ENCODE data around the gene NIPAL4.
A peak's percentile ranks its signal among the peaks of the same experiment; 100 is the strongest.
"Not testable (repeated sequence)": the region's sequence is repeated elsewhere in the genome, so short reads cannot be mapped to it uniquely, and the experiment has no call there.

Gene NIPAL4

DNA sequence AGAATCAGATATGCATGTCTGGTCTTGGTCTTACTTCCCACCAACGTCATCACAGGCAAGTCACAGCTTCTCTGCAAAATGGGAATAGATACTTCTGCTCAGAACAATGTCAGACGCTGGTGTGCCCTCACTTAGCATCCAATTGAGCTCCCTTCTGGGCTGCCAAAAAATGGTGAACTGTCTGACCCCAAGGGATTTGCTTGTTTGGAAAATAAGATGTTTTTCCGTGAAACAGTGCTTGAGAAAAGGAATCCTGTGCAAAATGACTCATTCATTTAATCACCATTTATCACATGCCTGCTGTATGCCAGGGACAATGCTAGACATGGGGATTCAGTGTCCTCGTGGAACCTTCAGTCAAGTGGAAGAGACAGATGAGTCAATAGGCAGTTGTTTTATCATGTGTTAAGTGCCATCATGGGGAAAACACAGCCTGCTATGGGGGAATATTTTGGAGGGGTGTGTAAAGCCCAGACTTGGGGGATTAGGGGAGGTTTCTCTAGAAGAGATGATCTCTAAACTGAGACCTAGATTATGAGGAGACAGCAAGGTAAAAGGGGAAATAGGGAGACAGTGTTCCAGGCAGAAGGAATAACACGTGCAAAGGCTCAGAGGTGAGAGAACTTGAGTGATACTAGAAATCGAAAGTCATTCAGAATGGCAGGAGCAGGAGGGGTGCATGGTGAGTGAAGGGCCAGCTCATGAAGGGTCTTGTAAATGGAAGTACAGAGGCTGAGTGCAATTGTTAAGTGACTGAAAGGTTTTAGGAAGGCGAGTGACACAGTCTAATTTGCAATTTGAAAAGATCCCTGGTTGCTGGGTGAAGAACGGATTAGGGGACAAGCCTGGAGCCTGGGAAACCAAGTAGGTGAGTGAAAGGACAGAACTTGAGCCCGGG, 3.9 kb downstream of the NIPAL4 start:
- DNase-seq = no peak

DNA sequence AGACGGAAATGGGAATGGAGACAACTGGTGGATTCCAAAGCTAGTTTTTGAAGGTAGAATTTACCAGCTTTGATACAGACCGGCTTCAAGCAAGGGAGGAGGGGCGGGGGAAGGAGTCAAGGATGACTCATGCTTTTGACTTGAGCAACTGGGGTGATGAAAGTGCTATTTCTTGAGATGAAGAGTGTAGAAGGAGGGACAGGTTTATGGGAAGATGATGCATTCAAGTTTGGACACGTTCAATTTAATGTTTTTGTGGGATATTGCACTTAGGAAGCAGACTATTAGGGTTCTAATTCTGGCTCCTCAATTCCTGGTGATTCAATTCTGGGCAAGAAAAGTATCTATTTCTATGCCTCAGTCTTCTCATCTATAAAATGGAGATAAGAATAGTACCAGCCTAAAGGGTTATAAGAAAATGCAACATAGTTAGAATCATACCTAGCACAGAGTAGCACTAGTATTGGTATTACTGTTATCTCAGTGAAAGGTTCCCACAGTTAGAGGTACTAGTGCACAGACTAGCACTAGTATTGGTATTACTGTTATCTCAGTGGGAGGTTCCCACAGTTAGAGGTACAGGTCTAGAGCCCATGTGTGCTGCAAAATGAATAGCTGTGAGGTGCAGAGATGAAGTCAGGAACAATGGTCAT, 4.6 kb downstream of the NIPAL4 start:
- DNase-seq = peak; percentile 41

DNA sequence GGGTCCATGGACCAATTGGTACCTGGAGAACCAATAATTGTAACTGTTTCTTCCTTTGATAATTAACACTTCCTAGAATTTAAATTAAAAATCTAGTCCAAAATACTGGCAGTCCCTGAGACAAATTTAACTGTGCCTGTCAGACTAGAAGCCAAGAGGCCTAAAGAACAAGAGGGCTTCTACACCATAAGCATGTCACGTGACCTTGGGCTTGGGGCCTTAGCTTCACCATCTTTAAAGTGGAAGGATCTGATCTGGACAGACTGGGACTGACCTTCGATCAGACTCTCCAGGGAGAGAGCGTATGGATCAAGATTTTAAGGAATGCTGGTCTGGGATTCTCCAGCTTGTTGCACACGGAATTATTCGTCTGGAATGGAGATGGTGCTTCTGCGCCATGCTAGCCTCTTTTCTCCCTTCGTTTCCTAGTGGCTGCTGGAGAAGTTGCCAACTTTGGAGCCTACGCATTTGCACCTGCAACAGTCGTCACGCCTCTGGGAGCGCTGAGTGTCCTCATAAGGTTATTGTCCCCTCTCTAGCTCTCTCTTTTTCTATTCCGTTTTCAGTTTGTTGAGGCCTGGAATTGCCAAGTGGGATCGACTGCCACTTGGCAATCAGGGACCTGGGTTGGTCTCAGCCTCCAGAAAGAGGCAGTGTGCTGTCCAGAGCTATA, 8.4 kb downstream of the NIPAL4 start:
- no peak for DNase-seq

DNA sequence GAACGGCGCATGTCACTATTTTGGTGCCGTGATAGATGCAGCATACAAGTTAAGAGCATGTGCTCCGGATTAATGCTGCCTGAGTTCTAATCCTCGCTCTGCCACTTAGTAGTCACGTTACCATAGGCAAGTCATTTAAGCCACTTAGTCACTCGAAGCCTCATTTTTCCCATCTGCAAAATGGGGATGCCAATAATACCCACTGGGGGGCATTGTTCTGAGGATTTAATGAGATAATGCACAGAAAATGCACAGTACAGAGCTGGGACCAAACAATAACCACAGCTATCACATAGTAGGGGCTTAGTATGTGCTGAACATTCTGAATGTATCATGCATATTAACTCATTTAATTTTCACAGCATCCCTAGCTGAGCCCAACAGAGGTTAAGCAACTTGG, 9.1 kb downstream of the NIPAL4 start:
- DNase-seq = no peak

DNA sequence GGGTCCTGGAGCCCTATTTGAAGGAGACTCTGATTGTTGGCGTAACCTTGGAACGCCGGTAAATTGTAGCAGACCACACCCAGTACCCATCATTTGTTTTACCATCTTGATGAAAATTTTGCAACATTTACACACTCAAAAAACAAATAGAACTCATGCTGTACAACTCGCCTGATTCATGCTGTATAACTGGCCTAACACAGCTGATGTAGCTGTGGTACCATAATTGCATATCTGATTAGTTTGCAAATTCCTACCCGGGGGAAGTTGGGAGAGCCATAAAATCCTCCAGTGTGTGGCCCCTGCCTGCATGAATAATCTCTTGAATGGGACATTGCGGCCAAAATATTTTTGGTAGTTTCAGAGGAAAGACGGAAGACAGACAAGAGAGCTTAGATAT, 9.7 kb downstream of the NIPAL4 start:
- DNase-seq = no peak

DNA sequence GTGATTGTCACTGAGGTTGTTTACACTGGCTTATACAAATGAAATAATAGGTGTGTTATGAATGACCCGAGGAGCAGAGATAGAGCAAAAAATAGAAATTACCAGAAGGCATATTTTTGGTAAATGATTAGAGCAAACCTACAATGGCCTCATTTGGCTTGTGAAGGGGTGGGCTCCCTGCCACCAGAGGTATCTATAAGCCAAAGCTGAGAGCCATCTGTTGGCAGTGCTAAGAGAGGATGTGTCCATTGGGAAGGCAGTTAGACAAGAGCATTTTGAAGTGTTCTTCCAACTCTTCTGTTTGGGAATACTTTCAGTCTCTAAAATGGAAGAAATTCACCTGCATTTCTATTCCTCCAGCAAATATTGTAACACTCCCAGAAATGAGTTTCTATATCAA, 10.6 kb downstream of the NIPAL4 start:
- DNase-seq = no peak

DNA sequence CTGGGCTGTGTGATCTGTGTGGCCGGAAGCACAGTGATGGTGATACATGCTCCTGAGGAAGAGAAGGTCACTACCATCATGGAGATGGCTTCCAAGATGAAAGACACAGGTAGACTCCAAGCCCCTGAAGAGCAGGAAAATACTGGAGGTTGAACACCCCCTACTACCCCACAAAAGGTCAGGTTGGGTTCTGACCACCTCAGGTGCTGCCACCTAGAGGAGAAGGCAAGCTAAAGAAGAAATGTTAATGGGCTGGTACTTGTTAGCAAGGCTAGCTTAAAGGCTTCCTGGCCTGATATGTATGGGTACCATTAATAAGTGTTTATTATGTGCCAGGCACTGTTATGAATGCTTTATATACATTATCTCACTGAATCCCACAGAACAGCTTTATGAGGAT, 11.7 kb downstream of the NIPAL4 start:
- DNase-seq = no peak

DNA sequence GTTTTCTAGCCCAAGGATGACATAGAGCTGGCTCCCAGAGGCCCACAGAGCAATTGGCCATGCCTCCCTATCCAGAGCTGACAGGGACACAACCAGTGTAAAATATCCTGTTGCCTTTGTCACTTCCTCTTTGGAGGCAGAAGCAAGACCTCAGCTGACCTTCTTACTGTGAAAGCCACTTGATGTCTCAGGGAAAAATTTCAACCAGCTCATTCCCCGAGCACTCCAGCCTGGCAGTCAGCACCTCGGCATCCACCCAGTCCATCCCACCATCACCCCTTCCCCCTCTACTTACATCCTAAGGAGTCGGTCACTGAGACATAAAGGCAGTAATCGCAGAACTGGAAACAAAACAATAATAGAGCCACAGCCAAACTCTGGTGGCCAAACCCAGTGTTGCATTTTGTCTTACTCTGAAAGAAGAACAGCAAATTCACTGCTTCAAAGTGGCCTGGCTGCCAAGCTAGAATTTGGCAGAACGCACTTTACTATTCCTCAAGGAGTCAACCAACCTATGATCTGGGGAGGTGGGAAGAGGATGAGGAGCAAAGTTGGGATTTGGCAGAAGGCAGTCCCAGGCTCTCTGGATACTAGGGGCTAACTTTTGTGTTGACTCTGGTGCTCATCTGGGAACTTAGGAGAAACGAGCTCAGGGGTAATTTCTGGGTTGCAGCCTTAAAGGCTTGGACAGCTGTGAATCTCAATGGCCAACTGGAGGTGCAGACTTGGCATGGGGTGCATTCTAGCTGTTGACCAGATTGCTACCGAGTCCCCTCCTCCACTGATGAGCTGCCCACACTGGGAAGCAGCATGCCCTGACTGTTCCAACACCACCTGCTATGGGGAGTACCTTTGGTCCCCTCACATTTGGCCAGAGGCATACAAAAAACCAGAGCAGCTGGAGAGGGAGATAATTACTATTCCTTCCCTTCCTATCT, 13.6 kb downstream of the NIPAL4 start:
- DNase-seq = no peak

DNA sequence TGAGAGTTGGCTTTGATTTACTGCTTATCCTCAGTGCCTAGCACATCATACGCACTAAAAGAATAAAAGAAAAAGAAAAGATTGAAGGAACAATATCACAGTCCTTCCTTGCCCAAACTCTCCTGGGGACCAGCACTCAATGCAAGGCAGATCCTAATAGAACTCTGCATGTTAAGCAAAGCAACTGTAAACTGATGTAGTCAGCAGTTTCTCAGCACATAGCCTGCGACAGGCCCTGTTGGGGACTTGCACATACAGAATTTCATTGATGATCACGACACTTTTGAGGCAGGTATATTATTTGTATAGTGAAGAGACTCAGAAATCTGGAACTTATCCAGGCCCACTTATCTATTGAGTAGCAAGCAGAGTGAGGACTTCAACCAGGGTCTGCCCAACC, 15.4 kb downstream of the NIPAL4 start:
- DNase-seq = no peak

DNA sequence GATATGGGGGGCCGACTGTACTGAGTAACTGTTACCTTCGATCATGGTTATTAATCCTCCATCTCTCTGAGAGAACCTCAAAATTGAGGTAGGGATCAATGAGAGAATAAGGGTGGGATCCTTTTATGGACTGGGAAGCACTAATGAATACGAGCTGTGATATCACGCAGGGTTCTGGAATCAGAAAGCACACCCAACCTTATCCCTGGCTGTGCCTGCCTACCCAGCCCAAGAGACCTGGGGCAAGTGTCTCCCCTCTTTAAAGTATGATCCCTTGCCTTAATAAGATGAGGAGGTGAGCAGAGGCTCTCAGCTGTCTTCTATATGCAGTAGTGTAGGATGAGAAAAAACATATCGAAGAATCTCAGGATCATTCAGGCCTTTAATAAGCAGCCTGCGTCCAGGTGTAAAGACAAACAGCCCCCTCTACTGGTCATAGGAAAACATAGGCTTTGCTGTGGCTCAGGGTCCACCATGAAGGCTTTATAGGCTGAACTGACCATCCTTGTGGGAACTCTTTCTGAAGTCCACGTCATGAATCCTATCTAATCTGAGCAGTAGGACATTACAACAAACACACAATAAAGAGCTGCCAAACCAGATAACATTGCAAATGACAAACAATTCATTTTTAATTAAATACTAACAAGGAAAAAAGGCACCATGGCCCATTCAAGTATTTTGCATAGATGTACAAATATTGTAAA, 16.8 kb downstream of the NIPAL4 start:
- no peak for DNase-seq

DNA sequence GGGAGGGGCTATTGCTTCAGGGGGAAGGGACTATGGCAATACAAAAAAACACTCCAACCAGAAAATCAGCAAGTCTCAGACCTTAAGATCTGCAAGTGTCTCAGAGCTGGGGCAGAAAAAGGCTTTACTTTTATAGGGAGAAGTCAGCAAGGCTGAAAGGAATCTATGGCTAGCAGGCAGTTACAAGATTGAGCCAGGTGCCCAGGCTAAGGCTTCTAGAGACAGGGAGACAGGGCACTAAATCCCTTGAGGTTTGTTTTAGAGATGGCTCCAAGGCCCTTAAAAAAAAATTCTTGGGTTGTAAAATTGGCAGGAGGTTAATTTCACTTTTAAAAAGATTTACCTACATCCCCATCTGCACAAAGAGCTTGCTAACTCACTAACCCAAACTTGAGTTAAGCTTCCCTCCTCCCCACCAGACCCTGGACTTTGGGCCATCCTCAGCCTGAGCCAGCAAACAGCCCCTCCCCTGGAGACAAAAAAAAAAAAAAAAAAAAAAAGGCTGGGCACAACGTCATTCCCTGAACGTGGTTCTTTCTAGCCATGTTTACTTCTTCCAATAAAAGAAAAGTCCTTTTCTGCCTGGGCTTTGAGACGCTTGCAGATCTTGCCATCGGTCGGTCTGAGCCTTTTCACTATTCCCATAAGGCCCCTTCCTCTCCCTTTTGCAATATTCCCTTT, 17.9 kb downstream of the NIPAL4 start:
- DNase-seq = no peak

DNA sequence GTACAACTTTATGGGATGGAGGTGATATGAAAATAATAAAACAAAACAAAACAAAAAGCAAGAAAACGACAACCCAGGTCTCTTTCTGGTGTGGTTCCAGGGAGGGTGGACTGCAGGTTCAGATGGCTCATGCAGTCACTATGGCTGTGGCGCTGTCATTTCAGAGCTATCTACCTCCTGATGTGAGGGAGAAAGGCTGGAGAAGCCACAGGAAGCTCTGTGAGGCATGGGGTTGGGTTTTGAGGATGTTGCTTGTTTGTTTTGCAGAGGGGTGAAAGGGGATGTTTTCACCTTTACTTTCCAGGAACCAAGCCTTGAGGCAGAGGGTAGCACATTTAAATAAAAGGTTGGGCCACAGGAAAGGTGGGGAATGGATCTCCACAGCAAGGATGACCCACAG, 18.7 kb downstream of the NIPAL4 start:
- DNase-seq = no peak

DNA sequence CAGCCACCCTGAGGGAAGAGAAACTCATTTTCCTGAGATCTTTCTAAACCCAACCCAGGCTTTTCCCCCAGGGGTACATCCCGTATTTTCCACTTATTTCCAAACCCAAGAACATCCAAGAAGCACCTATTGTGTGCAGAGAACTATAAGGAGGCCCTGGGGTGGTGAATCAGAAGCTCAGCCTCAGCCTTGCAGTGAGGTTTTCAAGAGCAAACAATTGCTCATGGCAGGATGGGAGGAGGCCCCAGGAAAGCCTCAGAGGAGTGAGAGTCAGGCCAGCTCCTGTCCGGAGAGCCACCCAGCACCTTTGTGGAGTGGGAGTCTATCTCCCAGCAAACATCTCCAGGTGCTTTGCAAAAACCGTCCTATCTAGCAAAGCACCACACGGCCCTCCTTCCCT, 19.2 kb downstream of the NIPAL4 start:
- no peak for DNase-seq

DNA sequence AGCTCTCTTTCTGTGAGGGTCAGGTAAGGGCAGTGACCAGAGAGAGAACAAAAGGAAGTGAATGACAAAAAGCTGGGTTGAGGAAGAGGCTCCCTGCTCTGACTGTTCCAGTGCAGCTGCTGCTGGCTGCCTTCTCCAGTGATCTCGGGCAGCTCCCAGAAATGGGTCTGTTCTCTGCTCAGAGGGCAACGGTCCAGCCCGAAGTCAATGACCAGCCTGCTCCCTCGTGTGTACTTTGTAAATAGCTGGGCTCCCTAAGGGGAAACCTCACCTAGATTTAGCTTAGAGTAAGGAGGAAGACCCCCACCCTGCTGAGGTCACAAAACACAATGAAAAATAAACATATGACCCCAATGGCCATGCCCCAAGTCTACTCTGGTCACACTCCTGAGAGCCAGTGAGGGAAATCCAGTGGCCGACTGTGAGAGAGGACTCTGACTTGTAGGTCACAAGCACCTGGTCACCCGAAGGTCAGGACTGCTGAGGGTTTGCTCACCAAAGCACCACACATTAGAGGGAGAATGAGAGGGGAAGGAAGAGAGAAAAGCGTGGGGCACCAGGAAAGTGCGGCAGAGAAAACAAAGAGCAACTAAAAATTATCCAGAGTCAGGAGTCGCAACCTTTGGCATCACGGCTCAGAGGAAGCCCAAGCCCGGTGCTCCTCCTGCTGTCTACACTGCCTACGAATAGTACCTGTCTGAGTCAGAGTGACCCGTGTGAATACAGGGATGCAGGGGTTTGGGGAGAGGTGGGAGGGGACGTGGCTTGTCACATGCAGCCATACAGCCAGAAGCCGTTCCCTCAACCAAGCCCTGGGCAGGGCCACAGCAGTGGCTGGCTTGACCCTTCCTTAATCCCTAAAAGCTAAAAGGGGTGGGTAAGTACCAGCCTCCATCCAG, 19.8 kb downstream of the NIPAL4 start:
- DNase-seq = no peak

DNA sequence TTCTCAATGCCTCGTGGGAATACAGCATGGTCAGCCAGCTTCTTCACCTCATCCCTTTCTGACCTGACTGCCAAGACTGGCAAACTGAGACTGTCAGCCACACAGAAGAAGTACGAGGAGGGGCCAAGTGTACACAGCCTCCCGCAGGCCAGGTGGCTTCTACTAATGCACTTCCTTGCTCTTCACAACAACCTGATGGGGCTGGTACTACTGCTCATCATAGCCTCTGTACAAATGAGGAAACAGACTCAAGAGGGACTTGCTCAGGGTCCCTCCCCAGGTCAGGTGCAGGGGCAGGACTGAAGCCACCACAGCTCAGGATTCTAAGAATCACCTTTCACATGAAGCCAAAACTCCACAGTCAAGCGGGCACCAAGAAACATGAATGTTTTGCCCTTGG, 21.3 kb downstream of the NIPAL4 start:
- no peak for DNase-seq

DNA sequence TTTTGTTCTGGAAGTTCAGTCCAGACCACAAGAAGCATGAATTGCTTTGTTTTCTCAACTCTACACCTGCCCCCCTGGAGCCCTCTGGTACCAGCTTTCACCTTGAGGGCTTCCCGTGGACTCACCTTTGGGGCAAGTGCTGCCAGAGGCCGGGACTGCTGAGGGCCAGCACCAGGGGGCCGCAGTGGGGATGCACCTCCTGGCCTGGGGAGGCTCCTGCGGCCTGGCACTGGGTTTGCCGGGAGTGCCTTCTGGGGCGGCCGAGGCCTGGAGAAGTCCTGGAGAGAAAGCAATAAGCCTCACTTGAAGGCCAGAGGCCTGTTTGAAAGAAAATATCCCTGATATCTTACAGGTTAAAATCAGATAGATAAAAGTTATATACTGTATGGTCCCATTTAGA, 21.7 kb downstream of the NIPAL4 start:
- DNase-seq = no peak

DNA sequence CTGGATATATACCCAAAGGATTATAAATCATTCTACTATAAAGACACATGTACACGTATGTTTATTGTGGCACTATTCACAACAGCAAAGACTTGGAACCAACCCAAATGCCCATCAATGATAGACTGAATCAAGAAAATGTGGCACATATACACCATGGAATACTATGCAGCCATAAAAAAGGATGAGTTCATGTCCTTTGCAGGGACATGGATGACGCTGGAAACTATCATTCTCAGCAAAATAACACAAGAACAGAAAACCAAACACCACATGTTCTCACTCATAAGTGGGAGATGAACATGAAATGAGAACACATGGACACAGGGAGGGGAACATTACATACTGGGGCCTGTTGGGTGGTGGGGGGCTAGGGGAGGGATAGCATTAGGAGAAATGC, 22.7 kb downstream of the NIPAL4 start:
- not testable (repeated sequence) for DNase-seq

DNA sequence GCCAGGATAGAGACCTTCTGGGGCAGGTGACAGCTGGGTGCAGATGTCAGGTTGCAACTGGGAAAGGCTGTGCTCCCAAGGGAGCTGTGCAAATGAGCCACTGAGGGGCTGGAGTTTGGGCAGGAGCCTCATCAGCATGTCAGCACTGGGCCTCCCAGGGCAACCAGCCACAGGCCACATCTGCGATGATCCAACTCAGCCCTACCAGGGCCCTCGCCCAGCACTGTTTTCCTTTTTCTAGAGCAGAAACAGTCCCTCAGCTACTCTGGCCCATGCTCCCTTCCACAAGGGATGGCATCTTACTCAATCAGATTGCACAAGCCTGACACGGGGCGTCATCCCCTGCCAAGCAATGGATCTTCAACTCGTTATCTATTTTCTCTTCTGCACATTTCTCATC, 24.8 kb downstream of the NIPAL4 start:
- no peak for DNase-seq

DNA sequence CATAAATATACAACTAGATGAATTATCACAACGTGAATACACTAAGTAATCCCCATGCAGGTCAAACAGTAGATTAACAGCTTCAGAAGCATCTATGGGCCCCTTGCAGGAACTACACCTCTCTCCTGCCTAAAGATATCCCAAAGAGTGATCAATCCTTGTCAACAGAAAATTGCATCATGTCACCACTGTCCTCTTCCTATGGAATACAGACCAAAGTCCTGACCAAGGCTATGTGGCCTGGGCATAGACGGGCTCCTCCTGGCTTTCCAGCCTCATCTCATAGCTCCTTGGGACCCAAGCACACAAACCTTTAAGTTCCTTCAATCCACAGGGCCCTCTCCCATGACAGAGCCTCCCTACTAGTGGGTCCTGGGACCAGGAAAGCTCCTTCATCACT, 25.3 kb downstream of the NIPAL4 start:
- DNase-seq = no peak

DNA sequence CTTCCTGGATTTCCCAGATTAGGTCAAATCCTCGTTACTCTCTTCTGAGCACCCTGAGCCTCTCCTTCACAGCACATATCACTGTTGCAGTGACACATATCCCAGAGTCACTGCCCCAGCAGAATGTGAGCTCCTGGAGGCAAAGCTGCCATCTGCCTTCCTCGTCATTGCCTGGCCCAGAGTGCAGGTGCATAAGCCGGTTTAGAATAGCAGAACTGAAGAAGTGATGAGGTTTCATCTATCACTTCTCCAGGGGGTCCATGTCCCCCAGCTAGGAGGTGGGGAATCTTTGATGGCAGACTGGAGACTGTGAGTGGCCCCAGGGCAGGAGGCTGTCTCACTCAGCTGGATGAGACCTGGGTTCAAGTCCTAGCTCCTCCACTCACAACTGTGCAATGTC, 25.8 kb downstream of the NIPAL4 start:
- DNase-seq = no peak
